IPS-18a (cell line): ENCODE data around the gene CLTCL1.
"Not testable (repeated sequence)": the region's sequence is repeated elsewhere in the genome, so short reads cannot be mapped to it uniquely, and the experiment has no call there.

ENCODE experiments used
- H3K27ac ChIP-seq: one replicate; pipeline ENCODE4 v1.5.1; 2013; ENCODE audit warnings: low read length
- H3K27me3 ChIP-seq: one replicate; pipeline ENCODE4 v1.6.1; 2013; ENCODE audit warnings: mild to moderate bottlenecking, low read length; ENCODE audit not compliant: control insufficient read depth, insufficient read depth
- H3K36me3 ChIP-seq: one replicate; pipeline ENCODE4 v1.6.1; 2013; ENCODE audit warnings: low read depth, low read length; ENCODE audit not compliant: control insufficient read depth
- H3K4me1 ChIP-seq: one replicate; pipeline ENCODE4 v1.6.1; 2013; ENCODE audit warnings: low read depth, low read length; ENCODE audit not compliant: control insufficient read depth
- H3K4me3 ChIP-seq: one replicate; pipeline ENCODE4 v1.5.1; 2013; ENCODE audit warnings: low read length
- H3K9ac ChIP-seq: one replicate; pipeline ENCODE4 v1.6.1; 2013; ENCODE audit warnings: mild to moderate bottlenecking, low read length, moderate library complexity
- H3K9me3 ChIP-seq: one replicate; pipeline ENCODE4 v1.6.1; 2013; ENCODE audit warnings: low read depth, low read length; ENCODE audit not compliant: control insufficient read depth

The CLTCL1 gene

GRCh38 chr22:19169002-19169946, 122.2 kb downstream of the CLTCL1 start:
- peaks cover 6% of the 10 kb centered on the region for H3K4me1 ChIP-seq
- H3K27ac ChIP-seq = no peak overlapping the region
- H3K27me3 ChIP-seq = peaks cover 54% of the 10 kb centered on the region
- H3K4me3 ChIP-seq = peak overlapping the region; percentile 42
- peaks cover 6% of the 10 kb centered on the region for H3K36me3 ChIP-seq
- H3K9me3 ChIP-seq = no peaks in the 10 kb centered on the region
- H3K9ac ChIP-seq = no peak overlapping the region

GRCh38 chr22:19168088-19168890, 123.2 kb downstream of the CLTCL1 start:
- no peak overlapping the region for H3K4me3 ChIP-seq
- peaks cover 54% of the 10 kb centered on the region for H3K27me3 ChIP-seq
- H3K27ac ChIP-seq = no peak overlapping the region
- H3K9me3 ChIP-seq = no peaks in the 10 kb centered on the region
- H3K4me1 ChIP-seq = peaks cover 6% of the 10 kb centered on the region
- H3K9ac ChIP-seq = no peak overlapping the region
- no peaks in the 10 kb centered on the region for H3K36me3 ChIP-seq

GRCh38 chr22:19167106-19167869, 124.2 kb downstream of the CLTCL1 start:
- Histone ChIP-seq H3K36me3 (no peaks in the 10 kb centered on the region), H3K9ac (no peak overlapping the region), H3K27me3 (peaks cover 56% of the 10 kb centered on the region), H3K4me3 (no peak overlapping the region), H3K4me1 (peaks cover under 1% of the 10 kb centered on the region), H3K27ac (no peak overlapping the region), H3K9me3 (no peaks in the 10 kb centered on the region)

DNA sequence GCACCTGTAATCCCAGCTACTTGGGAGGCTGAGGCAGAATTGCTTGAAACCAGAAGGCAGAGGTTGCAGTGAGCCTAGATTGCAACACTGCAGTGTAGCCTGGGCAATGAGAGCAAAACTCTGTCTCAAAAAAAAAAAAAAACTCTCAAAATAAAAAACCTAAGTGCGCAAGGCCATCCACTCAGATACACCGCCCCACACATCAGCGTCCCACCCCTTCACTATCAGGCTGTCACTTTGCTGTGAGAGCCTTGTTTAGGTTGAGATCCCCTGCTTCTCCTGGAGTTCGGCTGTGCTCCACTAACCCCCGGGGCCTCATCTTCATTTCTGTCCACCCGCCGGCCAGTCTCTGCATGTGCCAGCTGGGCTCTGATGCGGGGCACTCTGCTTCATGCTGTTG, 125.1 kb downstream of the CLTCL1 start:
- no peaks in the 10 kb centered on the region for H3K36me3 ChIP-seq
- no peak overlapping the region for H3K4me3 ChIP-seq
- peaks cover 64% of the 10 kb centered on the region for H3K27me3 ChIP-seq
- no peak overlapping the region for H3K27ac ChIP-seq
- H3K9me3 ChIP-seq = no peaks in the 10 kb centered on the region
- H3K4me1 ChIP-seq = no peaks in the 10 kb centered on the region
- no peak overlapping the region for H3K9ac ChIP-seq

- Histone ChIP-seq H3K36me3 (no peaks in the 10 kb centered on the region), H3K27ac (no peak overlapping the region), H3K27me3 (peaks cover 49% of the 10 kb centered on the region), H3K4me1 (no peaks in the 10 kb centered on the region), H3K9me3 (no peaks in the 10 kb centered on the region), H3K4me3 (no peak overlapping the region), H3K9ac (no peak overlapping the region)
Observed at GRCh38 chr22:19164425-19164824, 127.1 kb downstream of the CLTCL1 start.

DNA sequence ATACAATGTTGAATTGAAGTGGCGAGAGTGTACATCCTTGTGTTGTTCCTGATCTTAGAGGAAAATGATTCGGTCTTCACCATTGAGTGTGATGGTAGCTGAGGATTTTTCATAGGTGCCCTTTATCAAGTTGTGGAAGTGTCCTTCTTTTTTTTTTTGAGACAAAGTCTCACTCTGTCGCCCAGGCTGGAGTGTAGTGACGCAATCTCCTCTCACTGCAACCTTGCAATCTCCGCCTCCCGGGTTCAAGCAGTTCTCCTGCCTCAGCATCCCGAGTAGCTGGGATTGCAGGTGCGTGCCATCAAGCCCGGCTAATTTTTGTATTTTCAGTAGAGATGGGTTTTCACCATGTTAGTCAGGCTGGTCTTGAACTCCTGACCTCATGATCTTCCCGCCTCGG, 132.9 kb downstream of the CLTCL1 start:
- H3K9ac ChIP-seq, H3K4me1 ChIP-seq, H3K4me3 ChIP-seq, H3K36me3 ChIP-seq, H3K9me3 ChIP-seq, H3K27ac ChIP-seq: not testable (repeated sequence)
- peaks cover 15% of the 10 kb centered on the region for H3K27me3 ChIP-seq

DNA sequence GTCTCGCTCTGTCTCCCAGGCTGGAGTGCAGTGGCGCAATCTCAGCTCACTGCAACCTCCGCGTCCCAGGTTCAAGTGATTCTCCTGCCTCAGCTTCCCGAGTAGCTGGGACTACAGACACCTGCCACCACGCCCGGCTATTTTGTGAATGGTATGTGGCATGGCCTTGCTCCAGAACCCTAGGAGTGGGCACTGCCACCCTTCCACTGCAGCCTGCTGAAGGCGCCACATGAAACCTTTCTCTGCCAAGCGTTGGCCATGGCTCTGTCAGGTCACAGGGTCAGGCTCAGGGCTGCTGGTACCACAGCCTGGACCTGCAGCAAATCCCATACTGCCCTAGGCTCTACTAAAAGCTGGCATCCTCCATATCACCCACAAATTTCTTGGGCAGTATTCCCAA, 135.4 kb downstream of the CLTCL1 start:
- not testable (repeated sequence) for H3K4me3 ChIP-seq, H3K9ac ChIP-seq, H3K27ac ChIP-seq, H3K36me3 ChIP-seq, H3K4me1 ChIP-seq, H3K9me3 ChIP-seq
- H3K27me3 ChIP-seq = peaks cover 28% of the 10 kb centered on the region

GRCh38 chr22:19152942-19153883, 138.3 kb downstream of the CLTCL1 start:
- H3K27me3 ChIP-seq = peaks cover 55% of the 10 kb centered on the region

DNA sequence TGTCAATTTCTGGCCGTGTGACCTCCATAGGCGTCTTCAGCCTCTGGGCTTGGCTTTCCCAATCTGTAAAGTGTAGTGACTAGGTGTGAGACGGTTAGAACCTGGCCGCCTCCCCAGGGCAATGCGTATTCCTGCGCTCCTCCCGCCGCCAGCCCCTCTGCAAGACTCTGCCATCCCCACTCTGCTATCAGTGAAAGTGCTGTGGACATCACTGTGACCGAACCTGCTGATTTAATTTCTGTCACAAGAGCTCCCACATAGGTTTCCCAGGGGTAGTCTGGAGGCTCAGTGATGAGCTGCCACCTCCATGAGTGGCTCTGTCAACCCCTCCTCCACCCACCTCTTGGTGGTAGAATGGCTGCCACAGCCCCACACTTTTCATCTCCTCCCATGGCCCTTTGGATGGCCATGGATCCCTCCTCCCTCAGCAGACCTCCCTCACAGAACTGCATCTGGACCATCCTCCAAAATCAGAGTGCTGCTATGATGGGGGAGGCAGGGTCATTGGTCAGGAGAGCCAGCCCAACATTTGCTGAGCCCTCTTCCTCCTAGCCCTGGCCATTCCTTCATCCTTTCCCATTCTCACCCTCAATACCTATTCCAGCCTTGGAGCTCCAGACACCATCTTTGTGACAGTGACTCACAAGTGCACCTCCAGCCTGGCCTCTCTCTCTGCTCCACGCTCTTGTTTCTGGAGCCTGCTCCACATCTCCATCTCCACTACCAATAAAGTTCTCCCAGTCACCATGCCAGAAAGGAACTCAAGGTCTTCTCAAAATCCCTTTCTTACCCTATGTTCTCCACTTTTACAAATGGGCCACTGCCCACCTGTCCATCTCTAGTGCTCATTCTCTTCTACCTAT, 140.0 kb downstream of the CLTCL1 start:
- peaks cover 72% of the 10 kb centered on the region for H3K27me3 ChIP-seq
- peaks cover 3% of the 10 kb centered on the region for H3K4me1 ChIP-seq
- no peak overlapping the region for H3K4me3 ChIP-seq
- no peak overlapping the region for H3K9ac ChIP-seq
- H3K36me3 ChIP-seq = no peaks in the 10 kb centered on the region
- H3K9me3 ChIP-seq = no peaks in the 10 kb centered on the region
- H3K27ac ChIP-seq = no peak overlapping the region

More at GRCh38 chr22:19152942-19153883, 138.3 kb downstream of the CLTCL1 start:
- H3K36me3 ChIP-seq = no peaks in the 10 kb centered on the region
- peaks cover 3% of the 10 kb centered on the region for H3K4me1 ChIP-seq
- no peak overlapping the region for H3K4me3 ChIP-seq
- H3K9me3 ChIP-seq = no peaks in the 10 kb centered on the region
- no peak overlapping the region for H3K27ac ChIP-seq
- no peak overlapping the region for H3K9ac ChIP-seq
